ENCODE data around the gene SLC38A9. TPM values are rescaled to one million over a fixed set of nuclear protein-coding genes. Genes with fewer than 3 reads are reported as not detected.

SLC38A9 gene
- total and polyA plus RNA-seq, 2 of the 8 experiments (the other 6 are each of a cell fraction or from before 2014, with no cell fraction given), result 29.2 to 43.7 TPM

DNA sequence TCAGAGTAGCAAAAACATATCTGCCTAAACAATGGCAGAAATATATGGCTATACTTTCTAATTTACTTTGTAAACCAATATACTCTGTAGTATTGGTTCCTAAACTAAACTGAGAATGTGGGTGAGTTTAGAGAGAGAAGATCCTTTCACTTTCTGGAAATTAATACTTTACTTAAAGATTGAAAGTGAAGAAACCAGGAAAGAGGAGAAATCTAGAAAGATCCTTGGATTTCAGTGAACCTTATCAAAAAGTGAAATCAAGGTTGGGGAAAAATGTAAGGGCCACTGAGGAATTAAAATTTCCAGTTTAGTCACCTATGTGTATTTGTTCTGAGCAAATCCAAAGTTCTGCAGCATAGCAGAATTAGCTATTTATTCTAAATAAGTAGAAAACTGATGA, 5.9 kb downstream of the SLC38A9 start:
- Histone ChIP-seq H2BK5ac (ENCODE audit: low read depth, low read length) (no peak overlapping the region), H3K4ac (replicated peaks; ENCODE audit: insufficient read length, low read depth, low read length) (no peak overlapping the region), H3K36me3 (ENCODE audit: control insufficient read depth in 2 of 4, insufficient read depth in 4 of 4, low read length in 3 of 4) (peaks cover 0 to 28% (median 2%) of the 10 kb centered on the region in 4 experiments; a peak in 2 of 8 replicates), H2AFZ (ENCODE audit: low read length) (no peak overlapping the region), H3K4me1 (replicated peaks in 1 of 4; ENCODE audit: control insufficient read depth in 3 of 4, insufficient read depth in 4 of 4, low read length in 3 of 4) (peaks cover 0 to 2% (median under 1%) of the 10 kb centered on the region in 4 experiments; a peak in 2 of 7 replicates), H3K4me3 (ENCODE audit: extremely low read depth in 1 of 4, insufficient read depth in 2 of 4, low read depth in 3 of 4, low read length in 4 of 4) (no peak overlapping the region), H3K79me1 (ENCODE audit: low read depth, low read length) (0 out of 2 replicates have a peak, but pooled peaks cover under 1% of the 10 kb centered on the region), H4K20me1 (replicated peaks in 1 of 2; ENCODE audit: control insufficient read depth in 1 of 2, insufficient read depth in 2 of 2, low read length in 2 of 2) (no peaks in the 10 kb centered on the region), H3K23me2 (ENCODE audit: low read depth, low read length) (peaks cover under 1% of the 10 kb centered on the region; the same call in 1 of the 2 replicates), H4K91ac (replicated peaks; ENCODE audit: insufficient read length, low read length) (no peak overlapping the region), H4K5ac (ENCODE audit: insufficient read length, low read depth, low read length) (no peak overlapping the region), H3K27me3 (replicated peaks in 1 of 4; ENCODE audit: control insufficient read depth in 3 of 4, extremely low read depth in 1 of 4, insufficient read depth in 3 of 4, low read length in 3 of 4) (no peaks in the 10 kb centered on the region), H3K4me2 (ENCODE audit: insufficient read depth in 1 of 2, low read depth in 2 of 2, low read length in 2 of 2) (no peak overlapping the region), H3K14ac (ENCODE audit: insufficient read length) (no peak overlapping the region), H2BK20ac (ENCODE audit: low read length) (no peak overlapping the region), H3K18ac (ENCODE audit: extremely low read depth, low read length) (no peak overlapping the region), H3K27ac (ENCODE audit: low read depth, low read length) (no peak overlapping the region), H3K23ac (ENCODE audit: insufficient read length) (no peak overlapping the region), H2AK5ac (ENCODE audit: low read depth, low read length) (no peak overlapping the region), H3K9me3 (ENCODE audit: insufficient read depth in 2 of 2, low read depth in 1 of 2, low read length in 1 of 2) (no peaks in the 10 kb centered on the region), H4K8ac (ENCODE audit: extremely low read depth, insufficient read depth, low read length) (no peak overlapping the region), H2BK15ac (ENCODE audit: low read length) (no peak overlapping the region), H3K9ac (replicated peaks in 1 of 4; ENCODE audit: extremely low read depth in 1 of 4, low read depth in 3 of 4, low read length in 3 of 4) (no peak overlapping the region), H3K79me2 (ENCODE audit: control insufficient read depth in 1 of 2, insufficient read depth in 2 of 2, low read length in 2 of 2) (peaks cover 0 to 5% of the 10 kb centered on the region in 2 experiments; a peak in 3 of 4 replicates), H2BK120ac (replicated peaks; ENCODE audit: low read depth, low read length) (no peak overlapping the region), H2BK12ac (ENCODE audit: low read depth, low read length) (no peak overlapping the region), H3K56ac (replicated peaks; ENCODE audit: insufficient read length, low read depth, low read length) (no peak overlapping the region)
- DNase-seq (ENCODE audit: low read depth in 1 of 2, low spot score in 2 of 2) (no peak), FAIRE-seq (no peak)
- ChIA-PET CTCF (ENCODE audit: partially characterized antibody) (interaction anchor here (1.4 kb wide), 1 partner anchor 301 kb away, joined by 4 read pairs; no protein-coding TSS in a partner anchor), POLR2A (ENCODE audit: partially characterized antibody) (interaction anchor here (1.2 kb wide), 1 partner anchor 38 kb away, joined by 4 read pairs; no protein-coding TSS in a partner anchor)
- no peak for TF ChIP-seq CBX8 (IDR thresholded peaks at IDR 0.05; ENCODE audit: borderline replicate concordance, low read depth, low read length)
- TF ChIP-seq SP1 (IDR thresholded peaks at IDR 0.05; ENCODE audit: low read depth, low read length), result no peak
- no peak for TF ChIP-seq SIRT6 (IDR thresholded peaks at IDR 0.05; ENCODE audit: low read length)
- no peak for TF ChIP-seq JUN (IDR thresholded peaks at IDR 0.05; ENCODE audit: low read depth, low read length)
- no peak for TF ChIP-seq YY1 (IDR thresholded peaks at IDR 0.05; ENCODE audit: low read depth, low read length)
- TF ChIP-seq RBBP5 (IDR thresholded peaks at IDR 0.05; ENCODE audit: borderline replicate concordance, low read depth, low read length), result no peak

All from H1 (cell line).